OCI-LY1 (cell line): Measurements from ENCODE around the gene TUBB1.

Experiments used
- EZH2 ChIP-seq: fragments of 200-600 bp; sonication (generic), shearing (Covaris generic); IDR thresholded peaks from 2 replicates; pipeline ENCODE4 v1.8.0; 2017; ENCODE audit warnings: borderline replicate concordance, mixed run types, mild to moderate bottlenecking, antibody characterized with exemption, low read length, moderate library complexity, mixed read lengths
- TF ChIP-seq, protein P1 (sequence below): fragments of 200-600 bp; sonication (generic), shearing (Covaris generic); IDR thresholded peaks from 2 replicates; pipeline ENCODE4 v1.5.1; 2017; ENCODE audit warnings: mild to moderate bottlenecking, antibody characterized with exemption, low read length, moderate library complexity, mixed read lengths

DNA sequence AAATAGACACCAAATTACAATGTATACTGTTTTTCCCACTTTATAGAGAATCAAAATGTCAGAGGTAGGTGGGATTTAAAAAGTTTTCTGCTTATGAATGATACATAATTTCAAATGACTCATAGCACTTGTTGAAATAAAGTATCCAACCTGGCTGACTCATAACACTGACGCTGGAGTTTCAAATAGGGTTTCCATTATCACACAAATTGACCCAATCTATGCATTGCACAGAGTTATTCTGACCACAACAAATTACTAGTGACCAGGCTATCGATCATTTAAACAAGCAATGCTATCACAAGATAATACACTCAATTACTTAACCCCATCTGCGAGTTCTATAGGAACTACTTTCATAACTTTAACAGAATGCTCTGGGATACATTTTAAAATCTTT is 55.2 kb downstream of the TUBB1 start:
- TF ChIP-seq, protein P1, sequence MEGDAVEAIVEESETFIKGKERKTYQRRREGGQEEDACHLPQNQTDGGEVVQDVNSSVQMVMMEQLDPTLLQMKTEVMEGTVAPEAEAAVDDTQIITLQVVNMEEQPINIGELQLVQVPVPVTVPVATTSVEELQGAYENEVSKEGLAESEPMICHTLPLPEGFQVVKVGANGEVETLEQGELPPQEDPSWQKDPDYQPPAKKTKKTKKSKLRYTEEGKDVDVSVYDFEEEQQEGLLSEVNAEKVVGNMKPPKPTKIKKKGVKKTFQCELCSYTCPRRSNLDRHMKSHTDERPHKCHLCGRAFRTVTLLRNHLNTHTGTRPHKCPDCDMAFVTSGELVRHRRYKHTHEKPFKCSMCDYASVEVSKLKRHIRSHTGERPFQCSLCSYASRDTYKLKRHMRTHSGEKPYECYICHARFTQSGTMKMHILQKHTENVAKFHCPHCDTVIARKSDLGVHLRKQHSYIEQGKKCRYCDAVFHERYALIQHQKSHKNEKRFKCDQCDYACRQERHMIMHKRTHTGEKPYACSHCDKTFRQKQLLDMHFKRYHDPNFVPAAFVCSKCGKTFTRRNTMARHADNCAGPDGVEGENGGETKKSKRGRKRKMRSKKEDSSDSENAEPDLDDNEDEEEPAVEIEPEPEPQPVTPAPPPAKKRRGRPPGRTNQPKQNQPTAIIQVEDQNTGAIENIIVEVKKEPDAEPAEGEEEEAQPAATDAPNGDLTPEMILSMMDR = no peak
- no peak for TF ChIP-seq EZH2
